ENCODE data around the gene CA5A. TPM values are rescaled to one million over a fixed set of nuclear protein-coding genes. Genes with fewer than 3 reads are reported as not detected.
A peak's percentile ranks its signal among the peaks of the same experiment; 100 is the strongest.
"Not testable (repeated sequence)": the region's sequence is repeated elsewhere in the genome, so short reads cannot be mapped to it uniquely, and the experiment has no call there.

CA5A gene
- total RNA-seq, 4 donors from 2014 or later = not detected

- DNase-seq; H3K4me1 ChIP-seq; in situ Hi-C loops (cut with MboI; ENCODE audit: low sequenced_read_pairs in 4 of 4); H3K9me3 ChIP-seq; H3K27ac ChIP-seq; H3K4me3 ChIP-seq; H3K27me3 ChIP-seq: not testable (repeated sequence)
- intact Hi-C loops (cut with DNase I; ENCODE audit: low total_unique reads) = loop anchor here (10.0 kb wide), 1 partner anchor 452 kb away; no protein-coding TSS in a partner anchor
- peak in 2 of 5 experiments; percentile 26 to 57 for TF ChIP-seq CTCF (IDR thresholded peaks at IDR 0.05 in 4 of 5, conservative IDR thresholded peaks at IDR 0.05 in 1 of 5)
- peaks cover 0 to 24% of the 10 kb centered on the region in 2 donors for H3K36me3 ChIP-seq
- peak in 1 of 2 donors; percentile 65 for ATAC-seq
These were observed 46.9 kb upstream of the CA5A start for GRCh38 chr16:87983072-87983736.

GRCh38 chr16:87982581-87983041, 46.3 kb upstream of the CA5A start:
- H3K4me3 ChIP-seq = no peak overlapping the region
- peaks cover 0 to 24% of the 10 kb centered on the region in 2 donors for H3K36me3 ChIP-seq
- H3K27ac ChIP-seq = no peak overlapping the region
- no peaks in the 10 kb centered on the region for H3K27me3 ChIP-seq
- H3K9me3 ChIP-seq = no peaks in the 10 kb centered on the region
- TF ChIP-seq CTCF (IDR thresholded peaks at IDR 0.05 in 4 of 5, conservative IDR thresholded peaks at IDR 0.05 in 1 of 5) (no peak), POLR2A (IDR thresholded peaks at IDR 0.05) (no peak)
- intact Hi-C loops (cut with DNase I; ENCODE audit: low total_unique reads) (loop anchor here (10.0 kb wide), 1 partner anchor 452 kb away; no protein-coding TSS in a partner anchor), in situ Hi-C loops (cut with MboI; ENCODE audit: low sequenced_read_pairs in 4 of 4) (no loop called here)
- ATAC-seq (no peak), DNase-seq (no peak)
- H3K4me1 ChIP-seq = peaks cover 0 to 6% of the 10 kb centered on the region in 2 donors

DNA sequence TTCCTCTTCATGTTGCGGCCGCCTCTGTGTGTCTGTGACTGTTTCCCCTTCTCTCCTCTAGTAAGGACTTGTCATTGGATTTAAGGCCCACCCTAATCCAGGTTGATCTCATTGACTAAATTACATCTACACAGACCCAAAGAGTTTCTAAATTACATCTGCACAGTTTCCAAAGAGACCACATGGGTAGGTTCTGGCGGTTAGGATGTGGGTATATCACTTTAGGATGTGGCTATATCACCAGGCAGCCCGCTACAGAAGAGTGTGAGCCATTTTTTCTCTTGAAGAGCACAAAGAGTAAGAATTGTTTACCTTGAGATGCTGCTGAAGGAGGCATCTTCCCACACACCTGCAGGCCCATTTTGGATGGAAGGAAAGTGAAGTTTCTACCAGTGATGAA, 45.0 kb upstream of the CA5A start:
- H3K27ac ChIP-seq; H3K9me3 ChIP-seq; ATAC-seq; H3K4me1 ChIP-seq; in situ Hi-C loops (cut with MboI; ENCODE audit: low sequenced_read_pairs in 4 of 4); DNase-seq; H3K4me3 ChIP-seq; H3K27me3 ChIP-seq: not testable (repeated sequence)
- intact Hi-C loops (cut with DNase I; ENCODE audit: low total_unique reads) = loop anchor here (10.0 kb wide), 1 partner anchor 453 kb away; no protein-coding TSS in a partner anchor
- peaks cover 0 to 24% of the 10 kb centered on the region in 2 donors for H3K36me3 ChIP-seq

DNA sequence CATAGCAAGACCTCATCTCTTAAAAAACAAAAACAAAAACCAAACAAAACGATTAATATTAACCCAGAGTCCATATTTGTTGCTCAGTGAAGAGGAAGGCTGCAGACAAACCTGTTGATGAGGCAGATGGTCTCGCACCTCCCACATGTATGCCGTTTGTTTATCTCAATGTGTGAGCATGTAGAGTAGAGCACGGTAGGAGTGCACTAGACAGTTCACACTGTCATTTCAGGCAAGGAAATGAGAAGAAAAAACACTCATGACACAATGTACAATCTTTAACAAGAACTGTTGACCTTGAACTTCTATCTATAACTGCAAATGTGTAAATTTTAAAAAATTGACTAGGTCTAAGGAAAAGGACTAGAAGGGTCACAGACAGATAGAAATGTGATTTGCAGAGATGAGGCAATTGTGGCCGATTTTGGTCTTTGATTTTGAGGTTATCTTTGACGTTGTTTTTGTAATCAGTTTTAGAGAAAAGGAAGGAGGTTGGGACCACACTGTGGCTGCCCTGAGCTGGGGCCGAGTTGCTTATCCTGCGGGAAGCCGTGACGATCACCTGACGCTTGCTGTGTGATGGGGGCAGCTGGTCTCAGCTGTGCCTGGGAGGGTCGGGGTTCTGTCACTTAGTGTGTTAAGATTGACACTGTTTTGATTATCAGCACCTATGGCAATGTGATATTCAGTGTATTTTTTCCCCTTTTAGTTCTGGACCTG, 43.7 kb upstream of the CA5A start:
- in situ Hi-C loops (cut with MboI; ENCODE audit: low sequenced_read_pairs in 4 of 4); H3K4me3 ChIP-seq; H3K4me1 ChIP-seq; ATAC-seq; DNase-seq; H3K27me3 ChIP-seq; H3K9me3 ChIP-seq: not testable (repeated sequence)
- H3K36me3 ChIP-seq = peaks cover 0 to 28% of the 10 kb centered on the region in 2 donors
- peak overlapping the region in 1 of 4 donors; percentile 19 for H3K27ac ChIP-seq
- intact Hi-C loops (cut with DNase I; ENCODE audit: low total_unique reads) = loop anchor here (10.0 kb wide), 1 partner anchor 455 kb away; no protein-coding TSS in a partner anchor

DNA sequence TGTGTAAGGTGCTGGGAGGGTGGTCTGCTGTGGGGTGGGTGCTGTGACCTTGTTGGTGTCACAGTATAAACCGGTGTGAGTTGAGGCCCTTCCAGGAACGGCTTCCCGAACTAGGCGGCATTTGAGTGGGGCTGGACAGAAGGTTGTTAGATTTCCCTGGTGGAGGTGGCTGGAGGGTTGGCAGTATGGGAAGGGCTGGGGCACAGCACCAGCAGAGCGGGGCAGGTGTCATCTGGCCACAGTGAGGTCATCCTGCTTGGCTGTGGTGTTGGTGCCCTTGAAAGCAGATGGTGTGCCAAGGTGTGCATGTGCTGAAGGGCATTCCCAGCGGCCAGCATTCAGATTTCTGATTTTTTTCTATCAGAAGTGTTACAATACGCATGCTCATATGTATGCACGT, 43.0 kb upstream of the CA5A start:
- ATAC-seq = peak; percentile 61 to 87
- no peaks in the 10 kb centered on the region for H3K4me1 ChIP-seq
- in situ Hi-C loops (cut with MboI; ENCODE audit: low sequenced_read_pairs in 4 of 4) = no loop called here
- no peaks in the 10 kb centered on the region for H3K27me3 ChIP-seq
- H3K4me3 ChIP-seq = no peak overlapping the region
- DNase-seq = peak in 1 of 2 donors; percentile 68
- TF ChIP-seq POLR2A (IDR thresholded peaks at IDR 0.05) = no peak
- TF ChIP-seq CTCF (IDR thresholded peaks at IDR 0.05 in 4 of 5, conservative IDR thresholded peaks at IDR 0.05 in 1 of 5) = no peak
- H3K27ac ChIP-seq = peak overlapping the region in 1 of 4 donors; percentile 37
- no peaks in the 10 kb centered on the region for H3K9me3 ChIP-seq
- intact Hi-C loops (cut with DNase I; ENCODE audit: low total_unique reads) = no loop called here
- peaks cover 0 to 24% of the 10 kb centered on the region in 2 donors for H3K36me3 ChIP-seq

Data from gastrocnemius medialis (tissue), 4 donors.